GM19193 (cell line): ENCODE measurements around the gene SLC36A2.

ENCODE experiments used
- POLR2A ChIP-seq: IDR thresholded peaks from 4 replicates; pipeline ENCODE4 v1.6.1; 2011; ENCODE audit not compliant: insufficient read depth, insufficient read length; ENCODE audit errors: extremely low read depth

Gene SLC36A2

GRCh38 chr5:151347369-151347768, at the start of gene SLC36A2:
TSS of gene SLC36A2 (minus strand) at chr5:151347559. CDS start at chr5:151347460, 99 bp downstream.
- TF ChIP-seq POLR2A = no peak

- no peak for TF ChIP-seq POLR2A
Observed at GRCh38 chr5:151388960-151389359, 41.6 kb upstream of the SLC36A2 start.

- TF ChIP-seq POLR2A = no peak
Observed at GRCh38 chr5:151384106-151384505, 36.7 kb upstream of the SLC36A2 start.

- TF ChIP-seq POLR2A = no peak
Observed at GRCh38 chr5:151383011-151383410, 35.7 kb upstream of the SLC36A2 start.

GRCh38 chr5:151382576-151382975, 35.2 kb upstream of the SLC36A2 start:
- TF ChIP-seq POLR2A = no peak

GRCh38 chr5:151381899-151382298, 34.5 kb upstream of the SLC36A2 start:
- TF ChIP-seq POLR2A = no peak

GRCh38 chr5:151378616-151379015, 31.3 kb upstream of the SLC36A2 start:
- TF ChIP-seq POLR2A = no peak

GRCh38 chr5:151374539-151374938, 27.2 kb upstream of the SLC36A2 start:
- no peak for TF ChIP-seq POLR2A

- TF ChIP-seq POLR2A = no peak
Observed at GRCh38 chr5:151363673-151364072, 16.3 kb upstream of the SLC36A2 start.

- no peak for TF ChIP-seq POLR2A
Observed at GRCh38 chr5:151362970-151363369, 15.6 kb upstream of the SLC36A2 start.

GRCh38 chr5:151359391-151359790, 12.0 kb upstream of the SLC36A2 start:
- no peak for TF ChIP-seq POLR2A

GRCh38 chr5:151357792-151358191, 10.4 kb upstream of the SLC36A2 start:
- no peak for TF ChIP-seq POLR2A

- TF ChIP-seq POLR2A = no peak
Observed at GRCh38 chr5:151357097-151357496, 9.7 kb upstream of the SLC36A2 start.

GRCh38 chr5:151351671-151352070, 4.3 kb upstream of the SLC36A2 start:
- no peak for TF ChIP-seq POLR2A

GRCh38 chr5:151348789-151349188, 1.4 kb upstream of the SLC36A2 start:
- TF ChIP-seq POLR2A = no peak

- no peak for TF ChIP-seq POLR2A
Observed at GRCh38 chr5:151345808-151346478, 1.4 kb downstream of the SLC36A2 start.
